Upper lobe of left lung (tissue), 6 donors: ENCODE data around the gene NBAS. TPM values are rescaled to one million over a fixed set of nuclear protein-coding genes. Genes with fewer than 3 reads are reported as not detected.
"Not testable (repeated sequence)": the region's sequence is repeated elsewhere in the genome, so short reads cannot be mapped to it uniquely, and the experiment has no call there.

Experiments
- ATAC-seq, 2 donors: fragments of 200-7000 bp; cut with Tn5 transposase; one replicate each; pipeline ENCODE4 v1.9.1; 2022; ENCODE audit warnings: mild to moderate bottlenecking in 2 of 2, moderate library complexity in 2 of 2; ENCODE audit not compliant: low FRiP score in 2 of 2
- DNase-seq, 2 donors: peaks; one replicate each; pipeline ENCODE4 v3.0.0-alpha.2; 2019 to 2020
- H3K27ac ChIP-seq, 4 donors: fragments of 200-600 bp; sonication (generic); one replicate each; pipeline ENCODE4 v1.5.1; 2016 to 2019
- H3K27me3 ChIP-seq, 4 donors: fragments of 200-600 bp; sonication (generic); one replicate each; pipeline ENCODE4 v1.5.1; 2017 to 2019
- H3K36me3 ChIP-seq, 4 donors: fragments of 200-600 bp; sonication (generic); one replicate each; pipeline ENCODE4 v1.5.1; 2016 to 2019
- H3K4me1 ChIP-seq, 4 donors: fragments of 200-600 bp; sonication (generic); one replicate each; pipeline ENCODE4 v1.5.1; 2018 to 2019
- H3K4me3 ChIP-seq, 4 donors: fragments of 200-600 bp; sonication (generic); one replicate each; pipeline ENCODE4 v1.5.1; 2017 to 2019; ENCODE audit warnings: mild to moderate bottlenecking in 2 of 4, moderate library complexity in 1 of 4
- H3K9me3 ChIP-seq, 4 donors: fragments of 200-600 bp; sonication (generic); one replicate each; pipeline ENCODE4 v1.5.1; 2018 to 2019
- EP300 ChIP-seq, 4 donors: sonication (generic); formaldehyde crosslinking; IDR thresholded peaks; one replicate each; pipeline ENCODE4 v1.5.1; 2017; ENCODE audit warnings: antibody characterized with exemption in 4 of 4, control low read depth in 2 of 4
- POLR2A ChIP-seq, 4 donors: fragments of 450-650 bp; IDR thresholded peaks; one replicate each; pipeline ENCODE4 v1.5.1; 2016 to 2017; ENCODE audit warnings: antibody characterized with exemption in 4 of 4, mild to moderate bottlenecking in 2 of 4
- POLR2AphosphoS5 ChIP-seq, 2 donors: sonication (generic); formaldehyde crosslinking; IDR thresholded peaks; one replicate each; pipeline ENCODE4 v1.5.1; 2017; ENCODE audit warnings: antibody characterized with exemption in 2 of 2
- WGBS, 2 donors: methylation state at CpG; one replicate each; pipeline ENCODE4 v1.1.5; 2017 to 2018; 5-methylcytosine and 5-hydroxymethylcytosine counted together
- total RNA-seq, 6 donors: library from RNA; depleted of rRNA in 4 of 6; stranded (reverse); fragments of >200 nt in 4 of 6; gene quantifications; one replicate each; pipeline versions ENCODE4 v1.1.0 to v1.2.1, GENCODE V29; 2016 to 2021
- TF ChIP-seq, protein P1 (sequence below), 6 experiments: fragments of 450-650 bp in 4 of 6; fragments of 200-600 bp in 2 of 6; sonication (generic) in 2 of 6; IDR thresholded peaks; one replicate each; pipeline ENCODE4 v1.5.1; 2016 to 2019; ENCODE audit warnings: antibody characterized with exemption in 6 of 6
- donor health status: DM: no; HTN: no; CAD: no; lungs with moderate emphysema.
- donor health status: DM: no; HTN: yes; CAD: no; lungs with severe emphysema.

Gene NBAS
- total RNA-seq, 6 donors from 2014 or later, result 33.2 to 75.5 (median 43.1) TPM

GRCh38 chr2:15253247-15253646, 307.9 kb downstream of the NBAS start:
- Histone ChIP-seq H3K36me3 (no peaks in the 10 kb centered on the region), H3K4me1 (no peaks in the 10 kb centered on the region), H3K27ac (no peak overlapping the region), H3K4me3 (no peak overlapping the region), H3K27me3 (no peaks in the 10 kb centered on the region), H3K9me3 (peaks cover 0 to under 1% (median under 1%) of the 10 kb centered on the region in 4 donors)
- DNase-seq (no peak), ATAC-seq (no peak)
- 95 to 100% methylated on average over 2 of the region's 2 CpGs for WGBS, 2 donors
- TF ChIP-seq, protein P1, sequence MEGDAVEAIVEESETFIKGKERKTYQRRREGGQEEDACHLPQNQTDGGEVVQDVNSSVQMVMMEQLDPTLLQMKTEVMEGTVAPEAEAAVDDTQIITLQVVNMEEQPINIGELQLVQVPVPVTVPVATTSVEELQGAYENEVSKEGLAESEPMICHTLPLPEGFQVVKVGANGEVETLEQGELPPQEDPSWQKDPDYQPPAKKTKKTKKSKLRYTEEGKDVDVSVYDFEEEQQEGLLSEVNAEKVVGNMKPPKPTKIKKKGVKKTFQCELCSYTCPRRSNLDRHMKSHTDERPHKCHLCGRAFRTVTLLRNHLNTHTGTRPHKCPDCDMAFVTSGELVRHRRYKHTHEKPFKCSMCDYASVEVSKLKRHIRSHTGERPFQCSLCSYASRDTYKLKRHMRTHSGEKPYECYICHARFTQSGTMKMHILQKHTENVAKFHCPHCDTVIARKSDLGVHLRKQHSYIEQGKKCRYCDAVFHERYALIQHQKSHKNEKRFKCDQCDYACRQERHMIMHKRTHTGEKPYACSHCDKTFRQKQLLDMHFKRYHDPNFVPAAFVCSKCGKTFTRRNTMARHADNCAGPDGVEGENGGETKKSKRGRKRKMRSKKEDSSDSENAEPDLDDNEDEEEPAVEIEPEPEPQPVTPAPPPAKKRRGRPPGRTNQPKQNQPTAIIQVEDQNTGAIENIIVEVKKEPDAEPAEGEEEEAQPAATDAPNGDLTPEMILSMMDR (IDR thresholded peaks at IDR 0.05), result no peak
- TF ChIP-seq EP300 (IDR thresholded peaks at IDR 0.05), result no peak
- no peak for TF ChIP-seq POLR2A (IDR thresholded peaks at IDR 0.05)
- no peak for TF ChIP-seq POLR2AphosphoS5 (IDR thresholded peaks at IDR 0.05)

GRCh38 chr2:15251753-15252152, 309.4 kb downstream of the NBAS start:
- WGBS, 2 donors, result 93 to 96% methylated on average over 3 of the region's 3 CpGs
- Histone ChIP-seq H3K27ac (no peak overlapping the region), H3K9me3 (no peaks in the 10 kb centered on the region), H3K4me3 (no peak overlapping the region), H3K27me3 (no peaks in the 10 kb centered on the region), H3K4me1 (peaks cover 0 to 2% (median 0%) of the 10 kb centered on the region in 4 donors), H3K36me3 (no peaks in the 10 kb centered on the region)
- no peak for TF ChIP-seq POLR2AphosphoS5 (IDR thresholded peaks at IDR 0.05)
- no peak for TF ChIP-seq POLR2A (IDR thresholded peaks at IDR 0.05)
- no peak for TF ChIP-seq EP300 (IDR thresholded peaks at IDR 0.05)
- TF ChIP-seq, protein P1 (IDR thresholded peaks at IDR 0.05), result no peak
- DNase-seq, result no peak
- ATAC-seq, result no peak

DNA sequence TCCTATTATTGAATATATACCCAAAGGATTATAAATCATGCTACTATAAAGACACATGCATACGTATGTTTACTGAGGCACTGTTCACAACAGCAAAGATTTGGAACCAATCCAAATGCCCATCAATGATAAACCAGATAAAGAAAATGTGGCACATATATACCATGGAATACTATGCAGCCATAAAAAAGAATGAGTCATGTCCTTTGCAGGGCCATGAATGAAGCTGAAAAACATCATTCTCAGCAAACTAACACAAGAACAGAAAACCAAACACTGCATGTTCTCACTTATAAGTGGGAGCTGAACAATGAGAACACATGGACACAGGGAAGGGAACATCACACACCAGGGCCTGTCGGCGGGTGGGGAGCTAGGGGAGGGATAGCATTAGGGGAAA, 310.2 kb downstream of the NBAS start:
- H3K4me3 ChIP-seq, H3K27ac ChIP-seq, H3K27me3 ChIP-seq, H3K9me3 ChIP-seq, H3K4me1 ChIP-seq, H3K36me3 ChIP-seq, DNase-seq, ATAC-seq: not testable (repeated sequence)
- WGBS, 2 donors, result 93 to 96% methylated on average over 3 of the region's 3 CpGs

- no peaks in the 10 kb centered on the region for H3K9me3 ChIP-seq
- peak in 2 of 4 donors; percentile 30 to 41 for TF ChIP-seq EP300 (IDR thresholded peaks at IDR 0.05)
- no peak for TF ChIP-seq POLR2A (IDR thresholded peaks at IDR 0.05)
- peak in 1 of 2 donors; percentile 44 for TF ChIP-seq POLR2AphosphoS5 (IDR thresholded peaks at IDR 0.05)
- TF ChIP-seq, protein P1 (IDR thresholded peaks at IDR 0.05), result no peak
- DNase-seq (peak in 1 of 2 donors; percentile 36), ATAC-seq (peak; percentile 44 to 68)
- peak overlapping the region in 1 of 4 donors; percentile 24 for H3K27ac ChIP-seq
- no peak overlapping the region for H3K4me3 ChIP-seq
- no peaks in the 10 kb centered on the region for H3K27me3 ChIP-seq
- WGBS, 2 donors, result 68 to 81% methylated on average over 5 of the region's 5 CpGs
- H3K36me3 ChIP-seq, result no peaks in the 10 kb centered on the region
- peaks cover 0 to 6% (median 1%) of the 10 kb centered on the region in 4 donors for H3K4me1 ChIP-seq
Observed at GRCh38 chr2:15246870-15247269, 314.3 kb downstream of the NBAS start.

- Histone ChIP-seq H3K27me3 (no peaks in the 10 kb centered on the region), H3K4me3 (no peak overlapping the region), H3K36me3 (no peaks in the 10 kb centered on the region), H3K9me3 (no peaks in the 10 kb centered on the region), H3K4me1 (peaks cover 0 to 6% (median 2%) of the 10 kb centered on the region in 4 donors), H3K27ac (no peak overlapping the region)
- TF ChIP-seq, protein P1 (IDR thresholded peaks at IDR 0.05), result no peak
- TF ChIP-seq EP300 (IDR thresholded peaks at IDR 0.05), result no peak
- no peak for TF ChIP-seq POLR2AphosphoS5 (IDR thresholded peaks at IDR 0.05)
- no peak for TF ChIP-seq POLR2A (IDR thresholded peaks at IDR 0.05)
- DNase-seq (no peak), ATAC-seq (peak in 1 of 2 donors; percentile 16)
- WGBS, 2 donors, result 64 to 76% methylated on average over 6 of the region's 6 CpGs
Observed at GRCh38 chr2:15243762-15244161, 317.4 kb downstream of the NBAS start.
